ENCODE measurements around the gene EPHB1.

The EPHB1 gene

GRCh38 chr3:134937256-134938028, 142.4 kb downstream of the EPHB1 start:
- TF ChIP-seq CTCF (IDR thresholded peaks at IDR 0.05; ENCODE audit: poor library complexity, severe bottlenecking), result no peak
- H3K9me3 ChIP-seq (ENCODE audit: severe bottlenecking), result no peaks in the 10 kb centered on the region
- H3K27ac ChIP-seq (ENCODE audit: poor library complexity, severe bottlenecking), result no peak overlapping the region
- H3K4me1 ChIP-seq (ENCODE audit: insufficient read depth, poor library complexity, severe bottlenecking), result no peaks in the 10 kb centered on the region
- ATAC-seq (ENCODE audit: low read depth) (no peak), DNase-seq (ENCODE audit: low spot score) (no peak)
- H3K27me3 ChIP-seq (ENCODE audit: insufficient read depth, poor library complexity, severe bottlenecking), result no peaks in the 10 kb centered on the region
- no peaks in the 10 kb centered on the region for H3K36me3 ChIP-seq (ENCODE audit: low read depth)
- H3K4me3 ChIP-seq (ENCODE audit: severe bottlenecking), result no peak overlapping the region

- no peak for TF ChIP-seq CTCF (IDR thresholded peaks at IDR 0.05; ENCODE audit: poor library complexity, severe bottlenecking)
- Histone ChIP-seq H3K27me3 (ENCODE audit: insufficient read depth, poor library complexity, severe bottlenecking) (no peaks in the 10 kb centered on the region), H3K27ac (ENCODE audit: poor library complexity, severe bottlenecking) (no peak overlapping the region), H3K4me3 (ENCODE audit: severe bottlenecking) (no peak overlapping the region), H3K36me3 (ENCODE audit: low read depth) (no peaks in the 10 kb centered on the region), H3K9me3 (ENCODE audit: severe bottlenecking) (no peaks in the 10 kb centered on the region), H3K4me1 (ENCODE audit: insufficient read depth, poor library complexity, severe bottlenecking) (no peaks in the 10 kb centered on the region)
- no peak for ATAC-seq (ENCODE audit: low read depth)
- no peak for DNase-seq (ENCODE audit: low spot score)
These were observed 143.0 kb downstream of the EPHB1 start for GRCh38 chr3:134938029-134938525.

- H3K27me3 ChIP-seq (ENCODE audit: insufficient read depth, poor library complexity, severe bottlenecking), result no peaks in the 10 kb centered on the region
- H3K36me3 ChIP-seq (ENCODE audit: low read depth), result no peaks in the 10 kb centered on the region
- H3K4me1 ChIP-seq (ENCODE audit: insufficient read depth, poor library complexity, severe bottlenecking), result no peaks in the 10 kb centered on the region
- peak; percentile 31; the same call in 1 of the 3 replicates for ATAC-seq (ENCODE audit: low read depth)
- H3K27ac ChIP-seq (ENCODE audit: poor library complexity, severe bottlenecking), result no peak overlapping the region
- no peaks in the 10 kb centered on the region for H3K9me3 ChIP-seq (ENCODE audit: severe bottlenecking)
- DNase-seq (ENCODE audit: low spot score), result no peak
- TF ChIP-seq CTCF (IDR thresholded peaks at IDR 0.05; ENCODE audit: poor library complexity, severe bottlenecking), result no peak
- H3K4me3 ChIP-seq (ENCODE audit: severe bottlenecking), result no peak overlapping the region
These were observed 144.9 kb downstream of the EPHB1 start for GRCh38 chr3:134939978-134940377.

GRCh38 chr3:134941820-134942219, 146.8 kb downstream of the EPHB1 start:
- Histone ChIP-seq H3K4me3 (ENCODE audit: severe bottlenecking) (no peak overlapping the region), H3K36me3 (ENCODE audit: low read depth) (no peaks in the 10 kb centered on the region), H3K27me3 (ENCODE audit: insufficient read depth, poor library complexity, severe bottlenecking) (no peaks in the 10 kb centered on the region), H3K9me3 (ENCODE audit: severe bottlenecking) (no peaks in the 10 kb centered on the region), H3K4me1 (ENCODE audit: insufficient read depth, poor library complexity, severe bottlenecking) (no peaks in the 10 kb centered on the region), H3K27ac (ENCODE audit: poor library complexity, severe bottlenecking) (no peak overlapping the region)
- ATAC-seq (ENCODE audit: low read depth) (no peak), DNase-seq (ENCODE audit: low spot score) (no peak)
- no peak for TF ChIP-seq CTCF (IDR thresholded peaks at IDR 0.05; ENCODE audit: poor library complexity, severe bottlenecking)

- no peaks in the 10 kb centered on the region for H3K36me3 ChIP-seq (ENCODE audit: low read depth)
- ATAC-seq (ENCODE audit: low read depth) (no peak), DNase-seq (ENCODE audit: low spot score) (no peak)
- no peaks in the 10 kb centered on the region for H3K9me3 ChIP-seq (ENCODE audit: severe bottlenecking)
- no peaks in the 10 kb centered on the region for H3K4me1 ChIP-seq (ENCODE audit: insufficient read depth, poor library complexity, severe bottlenecking)
- no peak overlapping the region for H3K27ac ChIP-seq (ENCODE audit: poor library complexity, severe bottlenecking)
- H3K27me3 ChIP-seq (ENCODE audit: insufficient read depth, poor library complexity, severe bottlenecking), result no peaks in the 10 kb centered on the region
- no peak for TF ChIP-seq CTCF (IDR thresholded peaks at IDR 0.05; ENCODE audit: poor library complexity, severe bottlenecking)
- no peak overlapping the region for H3K4me3 ChIP-seq (ENCODE audit: severe bottlenecking)
These were observed 149.4 kb downstream of the EPHB1 start for GRCh38 chr3:134944429-134944828.
